ENCODE measurements around the gene ACBD4.

ACBD4 gene

DNA sequence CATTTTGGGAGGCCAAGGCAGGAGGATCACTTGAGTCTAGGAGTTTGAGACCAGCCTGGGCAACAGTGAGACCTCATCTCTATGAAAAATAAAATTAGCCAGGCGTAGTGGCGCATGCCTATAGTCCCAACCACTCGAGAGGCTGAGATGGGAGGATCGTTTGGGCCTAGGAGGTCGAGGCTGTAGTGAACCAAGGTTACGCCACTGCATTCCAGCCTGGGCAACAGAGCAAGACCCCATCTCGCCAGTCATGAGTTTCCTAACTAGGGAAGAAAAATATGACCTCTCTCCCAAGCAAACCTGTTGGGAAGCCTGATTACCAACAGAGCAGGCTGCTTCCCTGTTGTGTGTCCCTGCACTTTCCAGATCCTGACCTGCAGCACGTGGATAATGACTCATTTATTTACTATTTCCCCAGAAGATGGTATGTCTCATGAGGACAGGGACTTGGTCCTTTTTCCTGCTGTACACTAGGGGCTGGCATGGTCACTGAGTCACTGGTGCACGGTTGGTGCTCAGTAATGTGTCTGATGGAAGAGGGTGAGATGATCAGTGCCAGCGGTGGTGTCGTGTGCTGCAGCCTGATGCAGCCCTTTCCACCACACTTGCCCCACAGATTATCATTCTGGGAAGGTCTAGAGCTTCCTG lies 43.6 kb upstream of the ACBD4 start:
- TF ChIP-seq, protein P1, sequence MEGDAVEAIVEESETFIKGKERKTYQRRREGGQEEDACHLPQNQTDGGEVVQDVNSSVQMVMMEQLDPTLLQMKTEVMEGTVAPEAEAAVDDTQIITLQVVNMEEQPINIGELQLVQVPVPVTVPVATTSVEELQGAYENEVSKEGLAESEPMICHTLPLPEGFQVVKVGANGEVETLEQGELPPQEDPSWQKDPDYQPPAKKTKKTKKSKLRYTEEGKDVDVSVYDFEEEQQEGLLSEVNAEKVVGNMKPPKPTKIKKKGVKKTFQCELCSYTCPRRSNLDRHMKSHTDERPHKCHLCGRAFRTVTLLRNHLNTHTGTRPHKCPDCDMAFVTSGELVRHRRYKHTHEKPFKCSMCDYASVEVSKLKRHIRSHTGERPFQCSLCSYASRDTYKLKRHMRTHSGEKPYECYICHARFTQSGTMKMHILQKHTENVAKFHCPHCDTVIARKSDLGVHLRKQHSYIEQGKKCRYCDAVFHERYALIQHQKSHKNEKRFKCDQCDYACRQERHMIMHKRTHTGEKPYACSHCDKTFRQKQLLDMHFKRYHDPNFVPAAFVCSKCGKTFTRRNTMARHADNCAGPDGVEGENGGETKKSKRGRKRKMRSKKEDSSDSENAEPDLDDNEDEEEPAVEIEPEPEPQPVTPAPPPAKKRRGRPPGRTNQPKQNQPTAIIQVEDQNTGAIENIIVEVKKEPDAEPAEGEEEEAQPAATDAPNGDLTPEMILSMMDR (IDR thresholded peaks at IDR 0.05; ENCODE audit: insufficient read depth, missing control alignments) = no peak
- no peak for FAIRE-seq
- DNase-seq (ENCODE audit: insufficient read length, low spot score) = no peak

DNA sequence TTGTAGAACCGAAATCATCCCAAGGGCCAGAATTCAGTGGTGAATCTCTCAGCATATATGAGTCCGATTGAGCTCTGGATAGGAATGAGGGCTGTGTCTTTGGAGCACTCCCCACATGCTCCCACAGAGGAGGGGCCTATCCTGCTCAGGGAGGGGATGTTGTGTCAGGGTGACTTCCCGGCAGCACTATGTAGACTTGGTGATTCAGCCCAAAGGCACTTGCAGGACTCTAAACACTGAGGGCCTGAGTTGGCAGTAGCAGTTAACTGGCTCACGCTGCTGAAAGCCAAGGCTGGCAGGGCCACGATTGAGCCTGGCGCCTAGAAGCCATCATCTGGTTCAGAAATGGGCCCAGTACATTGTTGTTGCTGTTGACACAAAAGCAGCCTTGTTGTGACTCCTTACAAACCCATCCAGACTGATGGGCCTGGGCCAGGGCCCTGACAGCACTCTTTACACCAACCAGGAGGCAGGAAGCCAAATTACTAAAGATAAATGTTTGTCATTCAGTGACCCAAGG lies 42.5 kb upstream of the ACBD4 start:
- TF ChIP-seq, protein P1 (IDR thresholded peaks at IDR 0.05; ENCODE audit: insufficient read depth, missing control alignments) = no peak
- FAIRE-seq (no peak), DNase-seq (ENCODE audit: insufficient read length, low spot score) (no peak)

DNA sequence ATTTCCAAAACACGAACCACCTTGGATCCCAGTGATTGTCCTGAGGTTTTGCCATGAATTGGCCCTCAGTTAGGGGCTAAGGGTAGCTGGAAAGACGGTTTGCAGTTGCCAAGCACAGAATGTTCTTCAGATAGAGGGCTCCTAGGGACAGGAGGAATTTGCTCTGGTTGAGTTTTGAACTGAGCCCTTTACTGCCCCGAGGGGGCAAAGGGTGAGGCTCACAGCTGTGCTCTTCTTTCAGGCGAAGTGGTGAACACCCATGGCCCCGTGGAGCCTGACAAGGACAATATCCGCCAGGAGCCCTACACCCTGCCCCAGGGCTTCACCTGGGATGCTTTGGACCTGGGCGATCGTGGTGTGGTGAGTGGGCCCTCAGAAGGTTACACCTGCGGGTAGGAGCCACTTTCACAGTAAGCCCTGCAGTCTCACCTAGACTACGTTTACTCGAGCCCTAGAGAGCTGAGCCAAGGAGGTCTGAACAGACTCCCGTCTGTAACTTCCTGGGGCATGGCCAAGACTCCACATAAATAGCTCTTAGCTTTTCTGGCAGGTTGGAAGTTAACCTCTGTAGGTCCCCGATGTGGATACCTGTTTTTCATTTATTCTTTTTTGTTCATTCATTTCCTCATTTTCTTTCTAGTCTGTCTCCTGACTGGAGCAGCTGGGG lies 41.9 kb upstream of the ACBD4 start:
- no peak for FAIRE-seq
- TF ChIP-seq, protein P1 (IDR thresholded peaks at IDR 0.05; ENCODE audit: insufficient read depth, missing control alignments) = no peak
- DNase-seq (ENCODE audit: insufficient read length, low spot score) = no peak

DNA sequence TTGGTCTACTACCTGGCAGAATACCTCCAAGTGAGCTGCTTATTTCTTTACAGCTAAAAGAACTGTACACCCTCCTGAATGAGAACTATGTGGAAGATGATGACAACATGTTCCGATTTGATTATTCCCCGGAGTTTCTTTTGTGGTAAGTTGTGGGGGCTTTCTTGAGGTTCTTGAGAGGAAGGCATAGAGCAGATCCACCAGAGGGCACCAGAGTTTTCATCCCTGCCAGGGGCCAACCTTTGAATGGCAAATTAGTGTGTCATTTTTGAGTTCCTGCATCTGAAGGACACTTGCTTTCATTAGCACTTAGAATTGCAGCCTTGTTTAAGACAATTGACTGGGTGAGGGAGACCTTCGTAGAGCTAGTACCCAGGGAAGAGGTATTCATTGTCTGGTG lies 39.3 kb upstream of the ACBD4 start:
- peak; percentile 25 for DNase-seq (ENCODE audit: insufficient read length, low spot score)
- no peak for FAIRE-seq
- TF ChIP-seq, protein P1 (IDR thresholded peaks at IDR 0.05; ENCODE audit: insufficient read depth, missing control alignments) = peak; percentile 46

DNA sequence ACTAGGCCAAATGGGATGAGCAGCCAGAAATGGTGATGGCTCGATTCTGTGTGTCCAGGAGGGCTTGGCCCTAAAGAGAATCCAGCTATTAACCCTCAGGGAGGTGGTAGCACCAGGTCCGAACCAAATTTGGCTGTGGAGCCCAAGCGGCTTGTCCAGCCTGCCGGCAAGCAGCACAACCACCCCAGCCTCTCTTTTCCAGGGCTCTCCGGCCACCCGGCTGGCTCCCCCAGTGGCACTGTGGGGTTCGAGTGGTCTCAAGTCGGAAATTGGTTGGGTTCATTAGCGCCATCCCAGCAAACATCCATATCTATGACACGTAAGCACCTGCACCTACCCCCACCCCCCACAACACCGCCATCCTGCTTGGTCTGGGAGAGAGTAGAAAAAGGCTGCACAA lies 38.6 kb upstream of the ACBD4 start:
- TF ChIP-seq, protein P1 (IDR thresholded peaks at IDR 0.05; ENCODE audit: insufficient read depth, missing control alignments) = no peak
- DNase-seq (ENCODE audit: insufficient read length, low spot score) (no peak), FAIRE-seq (no peak)

DNA sequence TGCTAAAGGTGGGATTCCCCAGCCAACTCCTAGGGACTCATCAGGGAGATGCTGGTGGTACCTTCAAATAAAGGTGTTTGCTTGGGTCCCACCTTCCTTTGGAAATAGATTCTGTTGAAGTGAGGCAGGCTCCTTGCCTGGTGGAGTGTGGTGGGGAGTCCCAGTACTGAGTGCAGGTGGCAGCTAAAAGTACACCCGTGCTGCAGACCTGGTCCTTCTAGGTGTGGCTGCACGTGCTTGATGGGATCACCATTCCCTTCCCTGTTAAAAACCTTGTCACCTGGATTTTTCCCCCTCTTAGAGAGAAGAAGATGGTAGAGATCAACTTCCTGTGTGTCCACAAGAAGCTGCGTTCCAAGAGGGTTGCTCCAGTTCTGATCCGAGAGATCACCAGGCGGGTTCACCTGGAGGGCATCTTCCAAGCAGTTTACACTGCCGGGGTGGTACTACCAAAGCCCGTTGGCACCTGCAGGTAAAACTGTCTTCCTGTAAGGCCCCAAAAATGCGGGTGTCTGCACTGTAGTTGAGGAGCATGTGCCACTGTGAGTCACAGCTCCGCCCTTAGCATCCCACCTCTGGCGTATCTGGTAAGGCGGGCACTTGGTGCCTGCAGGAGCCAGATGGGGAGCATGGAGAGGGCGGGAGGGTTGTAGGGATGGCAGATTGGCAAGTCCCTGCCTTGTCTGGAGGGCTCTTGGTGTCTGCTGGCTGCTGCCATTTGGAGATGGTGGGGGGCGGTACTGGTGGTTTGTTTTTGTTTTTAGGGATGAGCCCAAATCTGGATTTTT lies 37.2 kb upstream of the ACBD4 start:
- TF ChIP-seq, protein P1 (IDR thresholded peaks at IDR 0.05; ENCODE audit: insufficient read depth, missing control alignments) = no peak
- no peak for DNase-seq (ENCODE audit: insufficient read length, low spot score)
- no peak for FAIRE-seq
